HepG2 (cell line): ENCODE results near the gene POC1A. TPM values are rescaled to one million over a fixed set of nuclear protein-coding genes. Genes with fewer than 3 reads are reported as not detected.

Experiments used
- CHD2 ChIP-seq: IDR thresholded peaks from 2 replicates; pipeline ENCODE4 v1.6.1; 2011; ENCODE audit warnings: low read depth, low read length, improper control_type of control experiment
- GABPB1 ChIP-seq: IDR thresholded peaks from 2 replicates; pipeline ENCODE4 v1.6.1; 2016; ENCODE audit warnings: mild to moderate bottlenecking, missing genetic modification reagents, moderate library complexity, missing compliant biosample characterization
- HNRNPH1 ChIP-seq: fragments of 200-400 bp; formaldehyde crosslinking; optimal IDR thresholded peaks from 2 replicates; pipeline ENCODE3; 2017; ENCODE audit warnings: mild to moderate bottlenecking, low read depth, low read length
- LCORL ChIP-seq, 2 experiments: fragments of 450-650 bp in 1 of 2; sonication (generic) in 1 of 2; formaldehyde crosslinking in 1 of 2; IDR thresholded peaks; 2 replicates each; pipeline versions ENCODE4 v1.5.0 to v1.6.1; 2017 to 2020; ENCODE audit warnings: antibody characterized with exemption in 1 of 2, missing genetic modification reagents in 1 of 2
- TARDBP ChIP-seq: sonication (generic); formaldehyde crosslinking; IDR thresholded peaks from 2 replicates; pipeline ENCODE4 v1.8.0; 2022; ENCODE audit warnings: mild to moderate bottlenecking, missing genetic modification reagents
- TBX2 ChIP-seq: sonication (generic); formaldehyde crosslinking; IDR thresholded peaks from 2 replicates; pipeline ENCODE4 v1.5.0; 2020; ENCODE audit warnings: missing genetic modification reagents, mild to moderate bottlenecking, borderline replicate concordance
- ZBTB4 ChIP-seq: sonication (generic); formaldehyde crosslinking; IDR thresholded peaks from 2 replicates; pipeline ENCODE4 v1.4.0; 2020; ENCODE audit warnings: missing genetic modification reagents, mild to moderate bottlenecking, borderline replicate concordance
- ZNF24 ChIP-seq: fragments of 450-650 bp; IDR thresholded peaks from 2 replicates; pipeline ENCODE4 v1.6.1; 2017; ENCODE audit warnings: antibody characterized with exemption, mild to moderate bottlenecking
- ZNF264 ChIP-seq: sonication (generic); formaldehyde crosslinking; IDR thresholded peaks from 2 replicates; pipeline ENCODE4 v1.4.0; 2020; ENCODE audit warnings: missing genetic modification reagents
- polyA plus RNA-seq, 8 experiments: library from polyadenylated mRNA; depleted of rRNA in 3 of 8; stranded (reverse) in 7 of 8; unstranded in 1 of 8; fragments of >200 nt; fragmentation: Illumina TruSeq in 4 of 8; extraction: Trizol in 4 of 8; gene quantifications; 2 replicates each; pipeline versions ENCODE4 v1.2.1 to v1.2.3, GENCODE V29; 2011 to 2016; ENCODE audit warnings: low read depth in 4 of 8, missing spikeins in 1 of 8, mixed read lengths in 1 of 8; ENCODE audit not compliant: insufficient read depth in 1 of 8
- total RNA-seq, 5 experiments: library from RNA; depleted of rRNA; stranded (reverse); fragments of >200 nt; fragmentation: Illumina TruSeq; extraction: Trizol; gene quantifications; 2 replicates each; pipeline ENCODE4 v1.2.3, GENCODE V29; 2016; ENCODE audit warnings: low read depth in 1 of 5
- TF ChIP-seq, protein P1 (sequence below): IDR thresholded peaks from 2 replicates; pipeline ENCODE4 v1.6.1; 2012; ENCODE audit warnings: low read length, improper control_type of control experiment
- TF ChIP-seq, protein P2 (sequence below): sonication (generic); formaldehyde crosslinking; IDR thresholded peaks from 2 replicates; pipeline ENCODE4 v1.5.0; 2020; ENCODE audit warnings: mild to moderate bottlenecking, missing genetic modification reagents
- TF ChIP-seq, protein P3 (sequence below): sonication (generic); formaldehyde crosslinking; IDR thresholded peaks from 2 replicates; pipeline ENCODE4 v1.5.1; 2020; ENCODE audit warnings: mild to moderate bottlenecking, missing genetic modification reagents, borderline replicate concordance

The POC1A gene
- total and polyA plus RNA-seq, 2 of the 13 experiments (the other 11 are each of a cell fraction or from before 2014, with no cell fraction given), result 14.6 to 20.0 TPM

- no peak for TF ChIP-seq ZBTB4
- TF ChIP-seq, protein P1, sequence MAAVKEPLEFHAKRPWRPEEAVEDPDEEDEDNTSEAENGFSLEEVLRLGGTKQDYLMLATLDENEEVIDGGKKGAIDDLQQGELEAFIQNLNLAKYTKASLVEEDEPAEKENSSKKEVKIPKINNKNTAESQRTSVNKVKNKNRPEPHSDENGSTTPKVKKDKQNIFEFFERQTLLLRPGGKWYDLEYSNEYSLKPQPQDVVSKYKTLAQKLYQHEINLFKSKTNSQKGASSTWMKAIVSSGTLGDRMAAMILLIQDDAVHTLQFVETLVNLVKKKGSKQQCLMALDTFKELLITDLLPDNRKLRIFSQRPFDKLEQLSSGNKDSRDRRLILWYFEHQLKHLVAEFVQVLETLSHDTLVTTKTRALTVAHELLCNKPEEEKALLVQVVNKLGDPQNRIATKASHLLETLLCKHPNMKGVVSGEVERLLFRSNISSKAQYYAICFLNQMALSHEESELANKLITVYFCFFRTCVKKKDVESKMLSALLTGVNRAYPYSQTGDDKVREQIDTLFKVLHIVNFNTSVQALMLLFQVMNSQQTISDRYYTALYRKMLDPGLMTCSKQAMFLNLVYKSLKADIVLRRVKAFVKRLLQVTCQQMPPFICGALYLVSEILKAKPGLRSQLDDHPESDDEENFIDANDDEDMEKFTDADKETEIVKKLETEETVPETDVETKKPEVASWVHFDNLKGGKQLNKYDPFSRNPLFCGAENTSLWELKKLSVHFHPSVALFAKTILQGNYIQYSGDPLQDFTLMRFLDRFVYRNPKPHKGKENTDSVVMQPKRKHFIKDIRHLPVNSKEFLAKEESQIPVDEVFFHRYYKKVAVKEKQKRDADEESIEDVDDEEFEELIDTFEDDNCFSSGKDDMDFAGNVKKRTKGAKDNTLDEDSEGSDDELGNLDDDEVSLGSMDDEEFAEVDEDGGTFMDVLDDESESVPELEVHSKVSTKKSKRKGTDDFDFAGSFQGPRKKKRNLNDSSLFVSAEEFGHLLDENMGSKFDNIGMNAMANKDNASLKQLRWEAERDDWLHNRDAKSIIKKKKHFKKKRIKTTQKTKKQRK, result no peak
- TF ChIP-seq, protein P2, sequence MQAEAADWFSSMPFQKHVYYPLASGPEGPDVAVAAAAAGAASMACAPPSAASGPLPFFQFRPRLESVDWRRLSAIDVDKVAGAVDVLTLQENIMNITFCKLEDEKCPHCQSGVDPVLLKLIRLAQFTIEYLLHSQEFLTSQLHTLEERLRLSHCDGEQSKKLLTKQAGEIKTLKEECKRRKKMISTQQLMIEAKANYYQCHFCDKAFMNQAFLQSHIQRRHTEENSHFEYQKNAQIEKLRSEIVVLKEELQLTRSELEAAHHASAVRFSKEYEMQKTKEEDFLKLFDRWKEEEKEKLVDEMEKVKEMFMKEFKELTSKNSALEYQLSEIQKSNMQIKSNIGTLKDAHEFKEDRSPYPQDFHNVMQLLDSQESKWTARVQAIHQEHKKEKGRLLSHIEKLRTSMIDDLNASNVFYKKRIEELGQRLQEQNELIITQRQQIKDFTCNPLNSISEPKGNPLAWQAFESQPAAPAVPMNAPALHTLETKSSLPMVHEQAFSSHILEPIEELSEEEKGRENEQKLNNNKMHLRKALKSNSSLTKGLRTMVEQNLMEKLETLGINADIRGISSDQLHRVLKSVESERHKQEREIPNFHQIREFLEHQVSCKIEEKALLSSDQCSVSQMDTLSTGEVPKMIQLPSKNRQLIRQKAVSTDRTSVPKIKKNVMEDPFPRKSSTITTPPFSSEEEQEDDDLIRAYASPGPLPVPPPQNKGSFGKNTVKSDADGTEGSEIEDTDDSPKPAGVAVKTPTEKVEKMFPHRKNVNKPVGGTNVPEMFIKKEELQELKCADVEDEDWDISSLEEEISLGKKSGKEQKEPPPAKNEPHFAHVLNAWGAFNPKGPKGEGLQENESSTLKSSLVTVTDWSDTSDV (CRISPR knock-in tag), result no peak
- TF ChIP-seq HNRNPH1, result no peak
- TF ChIP-seq ZNF264, result no peak
- peak; percentile 28; the same call in 1 of the 2 replicates for TF ChIP-seq TBX2 (CRISPR knock-in tag)
- peak; percentile 94 for TF ChIP-seq LCORL (IDR thresholded peaks at IDR 0.05)
- peak; percentile 100 for TF ChIP-seq LCORL (CRISPR knock-in tag; IDR thresholded peaks at IDR 0.05)
- 0 out of 2 replicates have a peak, but pooled peaks have one; percentile 18 for TF ChIP-seq GABPB1 (CRISPR knock-in tag)
- TF ChIP-seq TARDBP, result peak; percentile 86
- TF ChIP-seq CHD2, result no peak
- TF ChIP-seq, protein P3, sequence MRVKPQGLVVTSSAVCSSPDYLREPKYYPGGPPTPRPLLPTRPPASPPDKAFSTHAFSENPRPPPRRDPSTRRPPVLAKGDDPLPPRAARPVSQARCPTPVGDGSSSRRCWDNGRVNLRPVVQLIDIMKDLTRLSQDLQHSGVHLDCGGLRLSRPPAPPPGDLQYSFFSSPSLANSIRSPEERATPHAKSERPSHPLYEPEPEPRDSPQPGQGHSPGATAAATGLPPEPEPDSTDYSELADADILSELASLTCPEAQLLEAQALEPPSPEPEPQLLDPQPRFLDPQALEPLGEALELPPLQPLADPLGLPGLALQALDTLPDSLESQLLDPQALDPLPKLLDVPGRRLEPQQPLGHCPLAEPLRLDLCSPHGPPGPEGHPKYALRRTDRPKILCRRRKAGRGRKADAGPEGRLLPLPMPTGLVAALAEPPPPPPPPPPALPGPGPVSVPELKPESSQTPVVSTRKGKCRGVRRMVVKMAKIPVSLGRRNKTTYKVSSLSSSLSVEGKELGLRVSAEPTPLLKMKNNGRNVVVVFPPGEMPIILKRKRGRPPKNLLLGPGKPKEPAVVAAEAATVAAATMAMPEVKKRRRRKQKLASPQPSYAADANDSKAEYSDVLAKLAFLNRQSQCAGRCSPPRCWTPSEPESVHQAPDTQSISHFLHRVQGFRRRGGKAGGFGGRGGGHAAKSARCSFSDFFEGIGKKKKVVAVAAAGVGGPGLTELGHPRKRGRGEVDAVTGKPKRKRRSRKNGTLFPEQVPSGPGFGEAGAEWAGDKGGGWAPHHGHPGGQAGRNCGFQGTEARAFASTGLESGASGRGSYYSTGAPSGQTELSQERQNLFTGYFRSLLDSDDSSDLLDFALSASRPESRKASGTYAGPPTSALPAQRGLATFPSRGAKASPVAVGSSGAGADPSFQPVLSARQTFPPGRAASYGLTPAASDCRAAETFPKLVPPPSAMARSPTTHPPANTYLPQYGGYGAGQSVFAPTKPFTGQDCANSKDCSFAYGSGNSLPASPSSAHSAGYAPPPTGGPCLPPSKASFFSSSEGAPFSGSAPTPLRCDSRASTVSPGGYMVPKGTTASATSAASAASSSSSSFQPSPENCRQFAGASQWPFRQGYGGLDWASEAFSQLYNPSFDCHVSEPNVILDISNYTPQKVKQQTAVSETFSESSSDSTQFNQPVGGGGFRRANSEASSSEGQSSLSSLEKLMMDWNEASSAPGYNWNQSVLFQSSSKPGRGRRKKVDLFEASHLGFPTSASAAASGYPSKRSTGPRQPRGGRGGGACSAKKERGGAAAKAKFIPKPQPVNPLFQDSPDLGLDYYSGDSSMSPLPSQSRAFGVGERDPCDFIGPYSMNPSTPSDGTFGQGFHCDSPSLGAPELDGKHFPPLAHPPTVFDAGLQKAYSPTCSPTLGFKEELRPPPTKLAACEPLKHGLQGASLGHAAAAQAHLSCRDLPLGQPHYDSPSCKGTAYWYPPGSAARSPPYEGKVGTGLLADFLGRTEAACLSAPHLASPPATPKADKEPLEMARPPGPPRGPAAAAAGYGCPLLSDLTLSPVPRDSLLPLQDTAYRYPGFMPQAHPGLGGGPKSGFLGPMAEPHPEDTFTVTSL (CRISPR knock-in tag), result peak; percentile 84; the same call in 1 of the 2 replicates
- no peak for TF ChIP-seq ZNF24
Measured at GRCh38 chr3:52080830-52081719, 73.1 kb downstream of the POC1A start (continued).
